Activated naive CD8-positive, alpha-beta T cell treated with anti-CD3 and anti-CD28 coated beads, Interleukin-2, amount 10 ng/mL, durations not matched to agents 7 days and 5 days (primary cell): ENCODE measurements around the gene CTXND1. TPM values are rescaled to one million over a fixed set of nuclear protein-coding genes. Genes with fewer than 3 reads are reported as not detected.

ENCODE experiments used
- ATAC-seq: fragments of 150-1000 bp; cut with Tn5 transposase; one replicate; pipeline ENCODE4 v1.10.0; 2021; ENCODE audit warnings: low read depth, moderate library complexity
- POLR2A ChIA-PET: fragments of 350-600 bp; sonication (Branson Sonifier 250); formaldehyde crosslinking; loops from one replicate; lab custom pipeline; 2021; ENCODE audit warnings: antibody characterized with exemption; lab: Charles Lee
- DNase-seq: peaks from one replicate; pipeline ENCODE4 v3.0.0; 2021
- H3K27ac Mint-ChIP-seq: one replicate; pipeline ENCODE4 v1.8.0; 2022; ENCODE audit warnings: mild to moderate bottlenecking, mixed read lengths
- H3K27me3 Mint-ChIP-seq: one replicate; pipeline ENCODE4 v1.8.0; 2022; ENCODE audit warnings: mild to moderate bottlenecking, moderate library complexity, mixed read lengths
- H3K36me3 Mint-ChIP-seq: one replicate; pipeline ENCODE4 v1.8.0; 2021; ENCODE audit warnings: mild to moderate bottlenecking, mixed read lengths
- H3K4me1 Mint-ChIP-seq: one replicate; pipeline ENCODE4 v1.8.0; 2021; ENCODE audit warnings: mixed read lengths
- H3K4me3 Mint-ChIP-seq: one replicate; pipeline ENCODE4 v1.8.0; 2022; ENCODE audit warnings: mild to moderate bottlenecking, moderate library complexity, mixed read lengths
- H3K9me3 Mint-ChIP-seq: one replicate; pipeline ENCODE4 v1.8.0; 2021; ENCODE audit warnings: mixed read lengths
- total RNA-seq, 2 experiments: library from RNA; stranded (reverse); gene quantifications; one replicate each; pipeline ENCODE4 v1.2.3, GENCODE V29; 2021

CTXND1 gene
- total RNA-seq, 2 experiments from 2014 or later: not detected

DNA sequence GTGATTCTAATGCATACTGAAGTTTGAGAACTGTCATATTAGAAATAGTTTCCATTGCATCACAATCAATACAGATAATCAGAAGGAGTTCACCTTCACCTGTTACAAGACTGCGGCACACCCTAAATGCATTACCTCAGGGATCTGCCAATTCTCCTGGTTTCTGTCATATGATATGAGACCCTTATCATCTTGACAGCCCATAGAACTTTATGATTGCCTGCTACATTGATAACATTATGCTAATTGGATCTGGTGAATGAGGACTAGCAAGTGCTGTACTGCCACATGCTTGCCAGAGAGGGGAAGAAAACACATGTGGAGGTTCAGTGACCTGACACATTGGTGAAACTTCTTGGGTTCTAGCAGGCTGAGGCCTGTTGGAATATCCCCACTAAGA is 57.8 kb downstream of the CTXND1 start:
- Mint-ChIP-seq H3K4me3 (no peak overlapping the region), H3K27ac (no peak overlapping the region), H3K4me1 (no peaks in the 10 kb centered on the region), H3K9me3 (no peaks in the 10 kb centered on the region), H3K36me3 (peaks cover 2% of the 10 kb centered on the region), H3K27me3 (peaks cover 11% of the 10 kb centered on the region)
- DNase-seq (no peak), ATAC-seq (no peak)
- POLR2A ChIA-PET: no interaction called here

DNA sequence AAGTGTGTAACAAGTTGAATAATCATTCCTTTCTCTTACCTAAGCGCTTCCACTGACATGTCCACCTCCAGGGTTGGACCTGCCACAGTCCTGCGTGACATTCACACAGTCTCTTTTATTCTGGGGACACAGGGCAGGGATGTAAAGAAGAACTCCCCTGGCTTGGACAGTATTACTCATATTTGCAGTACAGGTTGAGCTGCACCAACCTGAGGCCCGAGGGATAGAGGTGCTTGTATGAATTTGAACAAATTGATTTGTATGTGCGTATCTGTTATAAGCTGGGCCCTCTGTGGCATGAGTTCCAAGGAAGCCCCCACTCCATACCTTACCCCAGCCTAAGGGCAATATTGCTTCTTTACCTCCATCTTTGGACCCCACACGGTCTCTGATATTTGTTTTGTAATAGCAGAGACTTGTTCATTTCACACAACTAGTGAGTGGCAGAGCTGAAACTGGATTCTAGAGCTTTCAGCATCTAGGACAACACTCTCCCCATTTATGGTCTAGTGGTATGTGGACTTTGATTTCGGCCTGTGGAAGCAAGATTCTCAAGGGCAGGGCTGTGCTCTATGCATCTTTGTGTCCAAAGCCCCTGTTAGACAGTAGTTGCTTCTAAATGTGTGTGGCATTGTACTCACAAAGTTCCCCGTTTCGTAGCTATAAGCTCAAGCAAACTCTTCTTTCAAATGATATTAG is 60.0 kb downstream of the CTXND1 start:
- H3K27me3 Mint-ChIP-seq: no peaks in the 10 kb centered on the region
- no peak overlapping the region for H3K4me3 Mint-ChIP-seq
- H3K36me3 Mint-ChIP-seq: peaks cover 20% of the 10 kb centered on the region
- ATAC-seq: no peak
- H3K9me3 Mint-ChIP-seq: no peaks in the 10 kb centered on the region
- H3K4me1 Mint-ChIP-seq: no peaks in the 10 kb centered on the region
- no peak overlapping the region for H3K27ac Mint-ChIP-seq
- DNase-seq: no peak
- POLR2A ChIA-PET: no interaction called here

DNA sequence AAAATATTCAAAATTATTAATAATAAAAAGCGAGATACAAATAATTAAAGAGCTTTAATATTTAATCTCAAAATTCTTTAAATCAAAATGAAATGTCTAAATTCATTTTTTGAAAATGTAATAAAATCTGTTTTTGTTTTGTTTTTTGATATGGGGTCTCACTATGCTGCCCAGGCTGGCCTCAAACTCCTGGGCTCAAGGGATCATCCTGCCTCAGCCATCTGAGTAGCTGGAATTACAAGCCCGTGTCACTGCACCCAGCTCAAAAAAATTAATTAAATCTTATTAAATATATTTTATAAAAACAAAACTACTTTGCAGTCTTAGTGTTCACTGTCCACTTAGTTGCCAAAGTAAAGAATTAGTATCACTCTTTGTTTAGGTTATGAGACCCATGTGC is 60.8 kb downstream of the CTXND1 start:
- no peak for ATAC-seq
- no peak for DNase-seq
- Mint-ChIP-seq H3K4me1 (no peaks in the 10 kb centered on the region), H3K27ac (no peak overlapping the region), H3K27me3 (no peaks in the 10 kb centered on the region), H3K36me3 (peaks cover 29% of the 10 kb centered on the region), H3K4me3 (no peak overlapping the region), H3K9me3 (no peaks in the 10 kb centered on the region)
- POLR2A ChIA-PET: no interaction called here

DNA sequence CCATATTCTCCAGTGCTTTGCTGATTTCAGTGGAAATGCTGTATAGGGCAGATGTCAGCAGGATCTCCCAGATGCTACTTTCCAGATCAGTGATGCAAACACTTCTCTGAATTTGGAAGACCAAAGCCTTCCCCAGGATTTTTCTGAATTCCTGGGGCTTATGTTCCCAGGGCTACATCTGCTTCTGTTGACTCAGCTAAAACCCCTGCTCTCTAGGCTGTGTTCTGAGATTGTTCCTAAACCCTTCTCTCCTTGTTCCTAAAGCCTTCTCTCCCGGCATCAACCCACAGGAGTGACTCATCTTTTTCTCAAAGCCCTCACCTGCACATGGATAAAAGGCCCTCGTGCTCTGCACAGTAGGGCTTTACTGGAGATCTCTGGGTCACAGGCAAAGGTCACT is 63.8 kb downstream of the CTXND1 start:
- H3K4me3 Mint-ChIP-seq: no peak overlapping the region
- no peak overlapping the region for H3K27ac Mint-ChIP-seq
- POLR2A ChIA-PET: no interaction called here
- H3K36me3 Mint-ChIP-seq: peaks cover 50% of the 10 kb centered on the region
- DNase-seq (no peak), ATAC-seq (no peak)
- peaks cover 2% of the 10 kb centered on the region for H3K4me1 Mint-ChIP-seq
- H3K9me3 Mint-ChIP-seq: peaks cover 2% of the 10 kb centered on the region
- no peaks in the 10 kb centered on the region for H3K27me3 Mint-ChIP-seq

DNA sequence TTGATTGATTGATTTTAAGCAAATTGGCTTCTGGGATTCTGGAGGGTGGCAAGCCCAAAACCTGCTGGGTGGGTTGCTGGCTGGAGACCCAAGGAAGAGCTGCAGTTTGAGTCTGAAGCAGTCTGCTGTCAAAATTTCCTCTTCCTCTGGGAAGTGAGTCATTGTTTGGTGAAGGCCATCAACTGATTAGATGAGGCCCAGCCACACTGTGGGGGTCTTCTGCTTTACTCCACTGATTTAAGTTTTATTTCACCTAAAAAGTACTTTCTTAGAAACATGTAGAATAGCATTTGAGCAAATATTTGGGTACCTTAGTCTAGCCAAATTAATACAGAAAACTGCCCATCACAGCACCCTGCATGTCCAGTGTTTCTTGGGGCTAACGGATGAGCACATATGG is 65.4 kb downstream of the CTXND1 start:
- Mint-ChIP-seq H3K4me3 (no peak overlapping the region), H3K27ac (no peak overlapping the region), H3K9me3 (peaks cover 2% of the 10 kb centered on the region), H3K36me3 (peaks cover 57% of the 10 kb centered on the region), H3K27me3 (no peaks in the 10 kb centered on the region), H3K4me1 (peaks cover 2% of the 10 kb centered on the region)
- DNase-seq (no peak), ATAC-seq (no peak)
- POLR2A ChIA-PET: interaction anchor here (0.6 kb wide), 1 partner anchor 90 kb away, joined by 5 read pairs; no protein-coding TSS in a partner anchor

DNA sequence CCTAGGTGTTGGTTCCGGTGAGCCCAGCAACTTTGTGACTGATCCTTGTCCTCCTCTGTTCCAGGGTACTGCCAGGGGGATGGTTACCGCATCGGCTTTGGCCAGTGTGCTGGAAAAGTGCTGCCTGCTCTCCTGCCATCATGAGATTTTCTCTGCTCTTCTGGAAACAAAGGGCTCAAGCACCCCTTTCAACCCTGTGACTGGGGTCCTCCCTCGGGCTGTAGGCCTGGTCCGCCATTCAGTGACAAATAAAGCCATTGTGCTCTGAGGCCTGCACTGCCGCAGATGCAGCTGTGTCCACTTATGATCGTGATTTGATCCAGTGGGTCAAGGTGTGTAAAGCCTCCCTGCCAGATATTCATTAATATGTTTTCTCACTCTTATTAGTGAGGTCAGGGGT is 65.9 kb downstream of the CTXND1 start:
- H3K9me3 Mint-ChIP-seq: peaks cover 2% of the 10 kb centered on the region

DNA sequence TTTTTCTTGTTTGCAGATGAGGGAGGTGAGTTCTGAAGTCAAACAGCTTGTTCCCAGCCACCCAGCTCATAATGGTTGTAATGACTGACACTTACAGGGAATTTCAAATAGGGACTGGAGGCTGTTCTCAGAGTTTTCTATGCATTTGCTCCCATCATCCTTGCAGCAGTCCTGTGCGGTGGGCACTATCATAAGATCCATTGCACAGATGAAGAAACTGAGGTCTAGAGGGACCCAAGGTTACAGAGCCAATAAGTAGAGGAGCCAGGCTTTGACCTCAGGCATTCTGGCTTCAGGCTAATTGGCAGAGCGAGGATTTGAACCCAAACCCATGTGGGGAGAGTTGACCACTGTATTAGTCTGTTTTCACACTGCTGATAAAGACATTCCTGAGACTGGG is 66.9 kb downstream of the CTXND1 start:
- Mint-ChIP-seq H3K4me1 (peaks cover 2% of the 10 kb centered on the region), H3K4me3 (no peak overlapping the region), H3K36me3 (peaks cover 57% of the 10 kb centered on the region), H3K27me3 (no peaks in the 10 kb centered on the region), H3K27ac (no peak overlapping the region), H3K9me3 (peaks cover 2% of the 10 kb centered on the region)
- POLR2A ChIA-PET: no interaction called here
- no peak for ATAC-seq
- DNase-seq: no peak

More for the DNA sequence above, 65.9 kb downstream of the CTXND1 start:
- Mint-ChIP-seq H3K4me3 (no peak overlapping the region), H3K27ac (no peak overlapping the region), H3K36me3 (peaks cover 58% of the 10 kb centered on the region), H3K27me3 (no peaks in the 10 kb centered on the region), H3K4me1 (peaks cover 2% of the 10 kb centered on the region)
- no peak for ATAC-seq
- POLR2A ChIA-PET: no interaction called here
- DNase-seq: no peak

DNA sequence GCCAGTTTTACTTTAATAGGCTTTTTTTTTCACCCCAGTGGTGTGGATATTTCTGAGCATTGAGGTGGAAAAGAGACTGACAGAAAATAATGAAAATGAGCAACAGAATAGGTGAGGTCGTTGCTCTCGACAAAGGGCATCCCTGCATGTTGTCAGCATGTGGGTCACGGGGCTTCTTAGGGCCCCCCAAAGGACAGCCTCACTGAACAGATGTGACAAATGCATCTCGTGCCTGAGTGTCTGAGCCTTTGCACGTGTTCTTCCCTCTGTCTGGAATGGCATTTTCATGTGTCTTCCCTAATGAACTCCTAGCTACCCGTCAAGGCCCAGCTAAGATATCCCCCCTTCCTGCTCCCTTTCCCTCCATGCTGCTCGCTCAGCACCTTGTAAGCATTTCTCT is 67.5 kb downstream of the CTXND1 start:
- ATAC-seq: no peak
- H3K27ac Mint-ChIP-seq: no peak overlapping the region
- POLR2A ChIA-PET: no interaction called here
- no peaks in the 10 kb centered on the region for H3K27me3 Mint-ChIP-seq
- H3K4me1 Mint-ChIP-seq: peaks cover 2% of the 10 kb centered on the region
- H3K36me3 Mint-ChIP-seq: peaks cover 59% of the 10 kb centered on the region
- peaks cover 2% of the 10 kb centered on the region for H3K9me3 Mint-ChIP-seq
- no peak for DNase-seq
- no peak overlapping the region for H3K4me3 Mint-ChIP-seq

DNA sequence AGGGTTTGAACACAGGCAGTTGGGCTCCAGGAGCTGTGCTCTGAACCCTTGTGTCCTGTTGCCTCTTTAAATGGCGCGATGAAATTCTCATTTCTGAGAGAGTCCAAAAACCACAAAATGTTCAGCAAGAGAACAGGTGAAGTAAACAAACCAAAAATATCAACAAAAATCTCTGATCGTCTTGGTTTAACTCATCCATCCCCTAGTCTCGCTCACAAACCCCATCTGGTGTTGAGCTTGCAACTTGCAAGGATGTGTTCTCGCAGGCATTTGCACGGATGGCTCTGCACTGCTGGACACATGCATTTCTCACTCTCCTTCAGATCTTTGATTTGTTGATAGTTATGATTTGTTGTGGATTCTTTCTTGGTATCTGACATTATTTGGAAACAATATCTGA is 68.1 kb downstream of the CTXND1 start:
- H3K27ac Mint-ChIP-seq: no peak overlapping the region
- H3K36me3 Mint-ChIP-seq: peaks cover 56% of the 10 kb centered on the region
- POLR2A ChIA-PET: no interaction called here
- peaks cover 2% of the 10 kb centered on the region for H3K4me1 Mint-ChIP-seq
- no peaks in the 10 kb centered on the region for H3K27me3 Mint-ChIP-seq
- DNase-seq (no peak), ATAC-seq (no peak)
- no peak overlapping the region for H3K4me3 Mint-ChIP-seq
- peaks cover 2% of the 10 kb centered on the region for H3K9me3 Mint-ChIP-seq

DNA sequence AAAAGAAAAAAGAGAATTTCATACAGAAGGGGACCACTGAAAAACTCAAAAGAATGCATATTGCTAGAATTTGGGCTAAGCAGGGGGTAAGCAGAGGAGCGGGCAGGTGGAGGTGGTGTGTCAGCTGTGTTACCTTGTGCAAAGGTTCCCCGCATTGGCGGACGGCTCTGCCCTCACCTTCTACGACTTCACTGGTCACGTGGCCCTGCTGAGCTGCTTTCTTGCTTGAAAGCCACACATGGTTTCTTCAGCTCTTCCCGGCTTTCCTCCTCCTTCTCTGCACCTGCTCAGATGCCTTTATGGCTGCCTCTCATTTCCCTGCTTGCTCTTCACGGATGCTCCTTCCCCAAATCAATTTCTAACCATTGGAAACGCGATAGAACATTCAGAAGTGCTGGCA is 68.7 kb downstream of the CTXND1 start:
- no peaks in the 10 kb centered on the region for H3K27me3 Mint-ChIP-seq
- H3K36me3 Mint-ChIP-seq: peaks cover 52% of the 10 kb centered on the region
- no peak overlapping the region for H3K4me3 Mint-ChIP-seq
- H3K27ac Mint-ChIP-seq: no peak overlapping the region
- H3K4me1 Mint-ChIP-seq: peaks cover 2% of the 10 kb centered on the region
- POLR2A ChIA-PET: no interaction called here
- no peak for DNase-seq
- H3K9me3 Mint-ChIP-seq: peaks cover 2% of the 10 kb centered on the region
- ATAC-seq: no peak

DNA sequence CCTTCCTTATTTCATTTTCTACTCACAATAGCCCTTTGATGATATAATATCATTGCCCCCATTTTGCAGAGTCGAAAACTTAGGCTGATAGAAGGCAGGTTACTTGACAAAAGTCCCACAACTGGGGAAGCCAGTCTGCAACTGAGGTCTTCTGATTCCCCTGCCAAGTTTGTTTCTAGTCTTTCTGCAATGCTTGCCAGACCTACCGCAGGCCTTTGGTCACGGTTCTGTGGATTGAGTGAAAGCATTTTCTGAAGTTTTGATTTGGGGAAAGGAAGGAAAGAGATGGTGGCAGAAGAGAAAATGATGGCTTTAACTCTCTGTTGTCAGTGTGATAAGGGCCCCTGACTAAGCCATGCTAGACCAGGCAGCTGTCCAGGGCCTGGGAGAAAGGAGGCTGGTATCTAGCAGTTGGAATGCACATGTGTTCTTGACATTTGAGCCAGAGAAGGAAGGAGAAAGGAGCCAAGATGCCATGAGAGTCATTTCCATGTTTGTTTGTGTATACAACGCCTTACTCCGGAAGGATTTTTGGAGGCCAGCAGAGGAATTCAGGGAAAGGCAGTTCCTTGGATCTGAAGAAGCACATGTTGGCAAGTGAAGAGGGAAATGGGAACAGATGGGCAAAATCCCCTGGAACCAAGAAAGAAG is 69.3 kb downstream of the CTXND1 start:
- DNase-seq (no peak), ATAC-seq (no peak)
- Mint-ChIP-seq H3K27ac (no peak overlapping the region), H3K4me1 (peaks cover 2% of the 10 kb centered on the region), H3K9me3 (peaks cover 2% of the 10 kb centered on the region), H3K36me3 (peaks cover 50% of the 10 kb centered on the region), H3K4me3 (no peak overlapping the region), H3K27me3 (no peaks in the 10 kb centered on the region)
- POLR2A ChIA-PET: no interaction called here

DNA sequence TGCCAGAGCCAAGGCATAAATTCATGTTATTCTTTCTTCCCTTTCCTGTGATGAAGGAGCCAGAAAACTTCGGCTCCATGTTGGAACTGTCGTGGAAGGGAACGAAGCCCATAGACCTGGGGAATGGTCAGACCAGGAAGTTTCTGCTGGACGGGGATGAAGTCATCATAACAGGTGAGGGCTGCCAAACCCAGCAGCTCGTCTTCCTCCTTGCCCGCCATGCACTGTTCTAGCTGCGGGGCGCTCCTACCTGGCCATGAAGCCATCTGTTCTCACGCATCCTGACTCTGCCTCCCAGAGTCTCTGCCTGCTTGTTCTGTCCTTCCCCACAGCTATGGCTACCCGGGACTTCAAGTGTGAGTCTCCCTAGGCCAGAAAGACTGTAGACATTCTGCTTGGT is 71.0 kb downstream of the CTXND1 start:
- POLR2A ChIA-PET: no interaction called here

DNA sequence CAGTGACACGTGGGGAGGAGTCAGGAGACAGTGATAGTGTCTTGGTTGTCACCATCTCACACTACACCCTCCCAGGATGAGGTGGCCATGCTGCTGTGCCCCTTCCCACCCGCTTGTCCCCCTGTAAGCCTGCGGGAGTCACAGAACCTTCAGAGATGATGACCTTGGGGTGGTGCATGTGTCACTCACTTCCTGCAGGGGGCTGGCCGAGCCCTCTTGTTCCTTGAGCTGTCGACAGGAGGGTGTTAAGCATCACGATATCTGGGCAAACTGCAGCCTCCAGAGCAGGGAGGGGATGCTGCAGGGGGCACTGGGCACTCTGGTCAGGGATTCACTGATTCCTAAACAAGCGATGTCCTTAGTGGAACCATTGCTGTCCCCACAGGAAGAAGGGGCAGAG is 71.5 kb downstream of the CTXND1 start:
- no peak for DNase-seq
- POLR2A ChIA-PET: no interaction called here
- peaks cover 2% of the 10 kb centered on the region for H3K4me1 Mint-ChIP-seq

More for the DNA sequence above, 71.0 kb downstream of the CTXND1 start:
- Mint-ChIP-seq H3K4me1 (peaks cover 2% of the 10 kb centered on the region), H3K36me3 (peaks cover 35% of the 10 kb centered on the region), H3K9me3 (peaks cover 2% of the 10 kb centered on the region), H3K27me3 (no peaks in the 10 kb centered on the region), H3K27ac (no peak overlapping the region), H3K4me3 (no peak overlapping the region)
- ATAC-seq (no peak), DNase-seq (no peak)

DNA sequence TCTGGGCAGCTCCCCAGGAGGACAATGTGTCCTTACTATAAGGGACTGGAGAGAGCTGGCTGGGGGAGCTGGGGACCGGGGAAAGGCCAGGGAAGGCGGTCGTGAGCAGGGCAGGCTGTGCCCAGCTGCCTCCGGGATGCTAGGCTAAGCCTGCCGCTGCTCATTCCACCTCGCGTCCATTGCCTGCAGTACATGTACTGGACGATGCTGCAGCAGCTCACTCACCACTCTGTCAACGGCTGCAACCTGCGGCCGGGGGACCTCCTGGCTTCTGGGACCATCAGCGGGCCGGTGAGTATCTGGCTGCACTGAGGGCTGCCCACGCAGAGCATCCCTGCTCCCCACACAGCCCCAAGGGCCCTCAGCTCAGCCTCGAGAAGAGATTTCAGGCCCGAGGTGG is 72.1 kb downstream of the CTXND1 start:
- Mint-ChIP-seq H3K4me3 (no peak overlapping the region), H3K4me1 (no peaks in the 10 kb centered on the region), H3K9me3 (no peaks in the 10 kb centered on the region), H3K36me3 (peaks cover 31% of the 10 kb centered on the region), H3K27ac (no peak overlapping the region), H3K27me3 (no peaks in the 10 kb centered on the region)
- ATAC-seq (no peak), DNase-seq (no peak)
- POLR2A ChIA-PET: no interaction called here

More for the DNA sequence above, 71.5 kb downstream of the CTXND1 start:
- Mint-ChIP-seq H3K4me3 (no peak overlapping the region), H3K36me3 (peaks cover 35% of the 10 kb centered on the region), H3K27ac (no peak overlapping the region), H3K9me3 (peaks cover 2% of the 10 kb centered on the region), H3K27me3 (no peaks in the 10 kb centered on the region)
- no peak for ATAC-seq
